Colonic mucosa (tissue), 4 donors: ENCODE results near the gene AK9. TPM values are rescaled to one million over a fixed set of nuclear protein-coding genes. Genes with fewer than 3 reads are reported as not detected.

Experiments
- DNase-seq: peaks from one replicate; pipeline ENCODE4 v3.0.0-alpha.2; 2020
- H3K27ac ChIP-seq: fragments of 200-600 bp; one replicate; pipeline ENCODE4 v1.8.0; 2021
- H3K27me3 ChIP-seq: fragments of 200-600 bp; one replicate; pipeline ENCODE4 v1.8.0; 2021
- H3K36me3 ChIP-seq: fragments of 200-600 bp; one replicate; pipeline ENCODE4 v1.8.0; 2021
- H3K4me1 ChIP-seq: fragments of 200-600 bp; one replicate; pipeline ENCODE4 v1.8.0; 2021; ENCODE audit warnings: mild to moderate bottlenecking
- H3K4me3 ChIP-seq: fragments of 200-600 bp; one replicate; pipeline ENCODE4 v1.8.0; 2021
- H3K9ac ChIP-seq, 2 donors: one replicate each; pipeline ENCODE4 v1.7.0; 2013; ENCODE audit warnings: control low read depth in 2 of 2, low read depth in 2 of 2, low read length in 2 of 2
- H3K9me3 ChIP-seq: fragments of 200-600 bp; one replicate; pipeline ENCODE4 v1.8.0; 2021
- CTCF ChIP-seq: fragments of 200-600 bp; IDR thresholded peaks from one replicate; pipeline ENCODE4 v1.8.0; 2022; ENCODE audit warnings: antibody characterized with exemption, mild to moderate bottlenecking
- intact Hi-C: fragments of 100-400 bp; cut with DNase I; formaldehyde crosslinking; loops from one replicate; pipeline ENCODE4 v1.14.1; 2022
- total RNA-seq, 2 donors: library from RNA; stranded (reverse); fragmentation: NEBNext Ultra II Directional in 1 of 2; extraction: Animal tissue kit (Norgen Biotek cat#: 25700) in 1 of 2; gene quantifications; one replicate each; pipeline ENCODE4 v1.2.1, GENCODE V29; 2021
- donor health status: healthy.
- donor health status: DM: no; HTN: no; CAD: no.
- donor health status: DM: no; HTN: no; CAD: no.

AK9 gene
- total RNA-seq, 2 donors from 2014 or later = 5.6 to 5.7 TPM

GRCh38 chr6:109671733-109672132, 19.3 kb downstream of the AK9 start:
- Histone ChIP-seq H3K27ac (no peak overlapping the region), H3K36me3 (no peaks in the 10 kb centered on the region), H3K9ac (no peak overlapping the region), H3K27me3 (no peaks in the 10 kb centered on the region), H3K4me1 (no peaks in the 10 kb centered on the region), H3K9me3 (no peaks in the 10 kb centered on the region), H3K4me3 (no peak overlapping the region)
- no peak for DNase-seq
- intact Hi-C loops = no loop called here
- no peak for TF ChIP-seq CTCF

GRCh38 chr6:109669811-109670210, 21.2 kb downstream of the AK9 start:
- no peak for DNase-seq
- intact Hi-C loops = no loop called here
- no peak for TF ChIP-seq CTCF

GRCh38 chr6:109662192-109662591, 28.8 kb downstream of the AK9 start:
- H3K9me3 ChIP-seq = no peaks in the 10 kb centered on the region
- no peak for TF ChIP-seq CTCF
- H3K27me3 ChIP-seq = no peaks in the 10 kb centered on the region
- H3K27ac ChIP-seq = no peak overlapping the region
- no peaks in the 10 kb centered on the region for H3K4me1 ChIP-seq
- H3K9ac ChIP-seq = no peak overlapping the region
- intact Hi-C loops = no loop called here
- H3K36me3 ChIP-seq = no peaks in the 10 kb centered on the region
- no peak for DNase-seq
- no peak overlapping the region for H3K4me3 ChIP-seq

More at GRCh38 chr6:109669811-109670210, 21.2 kb downstream of the AK9 start:
- Histone ChIP-seq H3K36me3 (no peaks in the 10 kb centered on the region), H3K9ac (no peak overlapping the region), H3K4me1 (no peaks in the 10 kb centered on the region), H3K9me3 (no peaks in the 10 kb centered on the region), H3K27ac (no peak overlapping the region), H3K27me3 (no peaks in the 10 kb centered on the region), H3K4me3 (no peak overlapping the region)

- intact Hi-C loops = no loop called here
- H3K4me1 ChIP-seq = no peaks in the 10 kb centered on the region
- H3K9me3 ChIP-seq = no peaks in the 10 kb centered on the region
- no peaks in the 10 kb centered on the region for H3K27me3 ChIP-seq
- no peak overlapping the region for H3K27ac ChIP-seq
- DNase-seq = no peak
- no peak overlapping the region for H3K4me3 ChIP-seq
- no peaks in the 10 kb centered on the region for H3K36me3 ChIP-seq
- TF ChIP-seq CTCF = no peak
- H3K9ac ChIP-seq = no peak overlapping the region
These were observed 30.3 kb downstream of the AK9 start for GRCh38 chr6:109660526-109661320.

- no peak for DNase-seq
- Histone ChIP-seq H3K27ac (no peak overlapping the region), H3K9me3 (no peaks in the 10 kb centered on the region), H3K36me3 (no peaks in the 10 kb centered on the region), H3K27me3 (no peaks in the 10 kb centered on the region), H3K9ac (no peak overlapping the region), H3K4me3 (no peak overlapping the region), H3K4me1 (no peaks in the 10 kb centered on the region)
- no peak for TF ChIP-seq CTCF
- intact Hi-C loops = no loop called here
These were observed 35.2 kb downstream of the AK9 start for GRCh38 chr6:109655761-109656262.
